Kidney glomerular epithelial cell (primary cell): Measurements from ENCODE around the gene ARHGEF40.

Experiments
- DNase-seq: peaks from one replicate; lab custom pipeline; 2025; lab: John Stamatoyannopoulos, UW

ARHGEF40 gene

DNA sequence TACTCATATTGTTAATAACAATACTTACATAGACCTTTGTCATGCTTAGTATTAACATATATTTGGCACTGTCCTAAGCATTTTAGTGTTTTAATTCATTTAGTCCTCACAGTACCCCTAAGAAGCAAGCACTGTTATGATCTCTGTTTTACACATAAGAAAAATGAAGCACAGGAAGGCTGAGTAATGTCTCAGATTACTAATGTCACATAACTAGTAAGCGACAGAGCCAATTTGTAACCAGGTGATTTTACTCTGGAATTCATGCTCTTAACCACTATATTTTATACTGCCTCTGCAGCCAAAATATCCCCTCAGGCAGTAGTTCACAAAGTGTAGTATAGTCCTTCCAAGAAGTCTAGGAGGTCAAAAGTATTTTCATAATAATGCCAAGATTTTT is 51.0 kb downstream of the ARHGEF40 start:
- DNase-seq, result no peak

GRCh38 chr14:21123429-21123828 is 53.3 kb downstream of the ARHGEF40 start:
- DNase-seq, result no peak

DNA sequence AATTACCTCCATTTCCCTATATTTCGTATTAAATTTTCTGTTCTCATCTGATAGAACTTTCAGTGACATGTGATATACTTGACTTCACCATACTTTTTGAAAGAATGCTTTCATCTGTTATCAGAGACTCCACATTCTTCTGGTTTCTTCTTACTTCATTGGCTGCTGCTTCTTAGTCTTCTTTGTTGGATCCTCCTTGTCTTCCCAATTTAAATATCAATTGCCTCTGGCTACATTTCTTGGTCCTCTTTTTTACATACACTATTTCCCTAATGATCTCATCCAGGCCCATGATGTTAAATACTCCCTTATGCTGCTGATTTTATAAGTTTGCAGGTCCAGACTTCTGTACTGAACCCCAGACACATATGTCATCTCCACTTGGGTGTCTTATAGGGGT is 63.8 kb downstream of the ARHGEF40 start:
- DNase-seq, result no peak

GRCh38 chr14:21136024-21136423 is 65.9 kb downstream of the ARHGEF40 start:
- DNase-seq, result no peak
